GM18505 (cell line): Measurements from ENCODE around the gene TMEM9B.
A peak's percentile ranks its signal among the peaks of the same experiment; 100 is the strongest.
"Not testable (repeated sequence)": the region's sequence is repeated elsewhere in the genome, so short reads cannot be mapped to it uniquely, and the experiment has no call there.

Experiments used
- ATAC-seq: cut with Tn5 transposase; IDR thresholded peaks from one replicate; pipeline ENCODE4 v1.9.1; 2021; ENCODE audit not compliant: unreplicated experiment
- POLR2A ChIP-seq: IDR thresholded peaks from 4 replicates; pipeline ENCODE4 v1.6.1; 2011; ENCODE audit warnings: borderline replicate concordance; ENCODE audit not compliant: insufficient read depth, insufficient read length; ENCODE audit errors: extremely low read depth

Gene TMEM9B

DNA sequence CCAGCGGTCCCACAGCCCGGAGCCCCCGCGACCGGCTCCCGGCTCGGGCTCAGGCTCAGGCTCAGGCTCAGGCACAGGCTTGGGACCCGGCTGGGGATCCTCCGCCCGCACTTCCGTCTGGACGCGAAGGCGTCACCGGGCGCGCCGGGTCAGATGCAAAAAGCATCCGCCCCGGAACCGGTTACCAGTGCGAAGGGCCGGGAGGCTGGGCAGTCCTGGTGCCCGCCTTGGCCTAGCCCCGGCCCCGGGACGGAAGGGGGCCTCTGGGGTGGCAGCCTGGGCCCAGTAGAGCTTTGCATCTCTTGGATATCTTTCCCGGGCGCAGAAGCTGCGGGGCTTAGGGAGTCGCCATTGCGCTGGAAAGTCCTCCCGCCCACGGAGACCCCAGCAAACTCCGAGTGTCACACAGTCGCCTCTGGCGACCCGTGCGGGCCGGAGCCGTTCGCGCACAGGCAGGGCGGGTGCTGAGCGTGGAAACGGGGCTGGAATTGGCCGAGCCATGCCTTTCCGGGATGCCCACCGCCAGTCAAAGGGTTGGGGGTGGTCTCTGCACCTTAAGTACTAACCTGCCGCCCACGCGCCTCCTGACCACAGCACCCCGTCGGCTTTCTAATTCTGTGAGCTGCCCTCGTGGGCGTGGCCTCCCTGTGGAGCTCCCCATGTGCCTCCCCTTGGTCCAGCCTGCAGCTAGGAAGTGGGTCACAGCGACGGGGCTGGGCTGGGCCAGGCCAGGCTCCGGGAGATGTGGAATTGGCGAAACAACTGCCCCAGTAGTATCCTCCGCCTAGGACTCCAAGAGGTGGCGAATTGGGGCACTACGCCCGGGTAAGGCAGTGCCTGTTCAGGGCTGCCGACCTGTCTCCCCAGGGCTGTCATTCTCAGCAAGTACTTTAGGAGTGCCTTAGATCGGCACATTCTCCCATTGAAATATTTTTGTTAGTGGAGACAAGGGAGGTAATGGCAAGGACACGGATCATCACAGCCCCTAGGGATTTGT, at the start of gene TMEM9B:
Gene TMEM9B, minus strand, starts transcription at position 119 of the 997 bp plus-strand sequence. CDS start 129 bp downstream, outside the sequence.
- peak; percentile 73 for ATAC-seq
- TF ChIP-seq POLR2A: peak; percentile 83

DNA sequence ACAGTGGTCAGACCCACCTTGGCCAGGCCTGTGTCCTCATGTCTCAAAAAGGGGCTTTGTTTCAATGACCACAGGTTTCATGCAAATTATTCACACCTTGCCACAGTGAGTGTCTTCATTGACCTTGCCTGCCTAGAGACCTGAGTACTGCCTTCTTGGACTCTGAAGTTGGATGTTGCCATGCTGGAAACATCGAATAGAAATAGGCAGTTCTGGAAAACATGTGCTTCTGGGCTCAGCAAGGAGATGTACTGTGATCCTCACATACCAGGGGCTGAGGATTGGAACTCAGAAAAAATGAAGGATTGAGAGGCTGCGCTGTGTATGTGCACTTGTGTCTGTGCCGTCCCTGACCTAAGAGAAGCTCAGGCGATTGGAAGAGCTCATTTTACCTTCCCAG, 49.1 kb upstream of the TMEM9B start:
- no peak for ATAC-seq
- no peak for TF ChIP-seq POLR2A

DNA sequence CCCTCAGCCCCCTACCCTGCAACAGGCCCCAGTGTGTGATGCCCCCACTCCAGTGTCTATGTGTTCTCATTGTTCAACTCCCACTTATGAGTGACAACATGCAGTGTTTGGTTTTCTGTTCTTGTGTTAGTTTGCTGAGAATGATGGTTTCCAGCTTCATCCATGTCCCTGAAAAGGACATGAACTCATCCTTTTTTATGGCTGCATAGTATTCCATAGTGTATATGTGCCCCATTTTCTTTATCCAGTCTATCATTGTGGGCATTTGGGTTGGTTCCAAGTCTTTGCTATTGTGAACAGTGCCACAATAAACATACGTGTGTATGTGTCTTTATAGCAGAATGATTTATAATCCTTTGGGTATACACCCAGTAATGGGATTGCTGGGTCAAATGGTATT, 45.3 kb upstream of the TMEM9B start:
- not testable (repeated sequence) for ATAC-seq

DNA sequence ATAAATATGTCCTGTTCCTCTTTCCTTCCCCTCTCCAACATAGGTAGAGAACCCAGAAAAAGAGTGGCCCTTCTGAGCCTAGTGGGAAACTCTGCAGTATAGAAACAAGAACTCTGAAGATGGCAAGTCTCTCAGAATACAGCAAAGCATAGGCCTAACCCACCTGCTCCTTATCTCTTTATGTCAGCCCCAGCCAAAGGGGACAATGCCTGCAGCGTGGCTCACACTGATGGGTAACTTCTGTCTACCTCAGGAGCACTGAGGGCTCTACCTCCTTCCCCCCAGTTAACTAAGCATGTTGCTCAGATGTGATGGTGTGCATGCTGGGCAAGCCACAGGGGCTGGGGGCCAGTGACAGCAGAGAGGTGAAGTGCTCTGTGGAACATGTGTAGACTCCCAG, 44.4 kb upstream of the TMEM9B start:
- TF ChIP-seq POLR2A: no peak

DNA sequence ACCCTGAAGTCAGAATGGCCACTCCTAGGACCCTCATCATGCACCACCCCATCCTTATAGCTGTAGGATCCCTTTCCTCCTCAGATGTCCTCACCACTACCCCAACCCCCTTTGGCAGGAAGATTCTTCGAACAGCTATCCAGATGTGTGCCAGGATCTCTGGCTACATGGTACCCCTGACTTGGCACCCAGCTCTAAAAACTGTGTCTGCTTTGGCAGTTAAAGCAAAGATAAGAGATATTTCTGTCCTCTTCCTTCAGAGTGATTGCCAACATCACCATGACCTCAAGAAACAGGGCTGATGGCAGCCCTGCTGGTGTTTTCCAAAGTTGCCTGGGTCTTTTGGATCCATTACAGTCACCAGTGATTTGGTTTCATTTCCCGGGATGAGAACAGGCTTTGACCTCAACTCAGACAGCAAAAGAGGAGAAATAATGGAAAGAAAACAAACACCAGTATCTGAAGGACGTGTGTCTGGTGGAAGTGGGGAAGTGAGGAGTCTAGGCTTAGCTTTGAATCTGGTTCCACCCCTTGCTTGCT, 43.8 kb upstream of the TMEM9B start:
- TF ChIP-seq POLR2A: no peak
- no peak for ATAC-seq

More for the DNA sequence above, 44.4 kb upstream of the TMEM9B start:
- ATAC-seq: no peak

DNA sequence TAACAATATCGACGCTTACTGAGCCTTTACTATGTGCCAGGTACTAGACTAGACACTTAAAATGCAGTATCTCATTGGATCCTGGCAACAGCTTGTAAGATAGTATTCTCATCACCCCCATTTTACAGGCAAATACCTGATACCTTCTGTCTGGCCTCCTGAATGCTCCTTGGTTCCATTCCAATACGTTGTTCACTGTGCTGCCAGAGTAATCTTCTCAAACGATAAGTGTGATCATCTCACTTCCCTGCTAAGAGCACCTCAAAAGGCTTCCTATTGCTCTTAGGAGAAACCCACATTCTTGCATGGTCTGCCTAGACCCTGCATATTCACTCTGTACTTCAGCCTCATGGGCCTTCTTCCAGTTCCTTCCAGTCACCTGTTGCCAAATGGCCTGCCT, 40.8 kb upstream of the TMEM9B start:
- ATAC-seq: no peak
- no peak for TF ChIP-seq POLR2A

DNA sequence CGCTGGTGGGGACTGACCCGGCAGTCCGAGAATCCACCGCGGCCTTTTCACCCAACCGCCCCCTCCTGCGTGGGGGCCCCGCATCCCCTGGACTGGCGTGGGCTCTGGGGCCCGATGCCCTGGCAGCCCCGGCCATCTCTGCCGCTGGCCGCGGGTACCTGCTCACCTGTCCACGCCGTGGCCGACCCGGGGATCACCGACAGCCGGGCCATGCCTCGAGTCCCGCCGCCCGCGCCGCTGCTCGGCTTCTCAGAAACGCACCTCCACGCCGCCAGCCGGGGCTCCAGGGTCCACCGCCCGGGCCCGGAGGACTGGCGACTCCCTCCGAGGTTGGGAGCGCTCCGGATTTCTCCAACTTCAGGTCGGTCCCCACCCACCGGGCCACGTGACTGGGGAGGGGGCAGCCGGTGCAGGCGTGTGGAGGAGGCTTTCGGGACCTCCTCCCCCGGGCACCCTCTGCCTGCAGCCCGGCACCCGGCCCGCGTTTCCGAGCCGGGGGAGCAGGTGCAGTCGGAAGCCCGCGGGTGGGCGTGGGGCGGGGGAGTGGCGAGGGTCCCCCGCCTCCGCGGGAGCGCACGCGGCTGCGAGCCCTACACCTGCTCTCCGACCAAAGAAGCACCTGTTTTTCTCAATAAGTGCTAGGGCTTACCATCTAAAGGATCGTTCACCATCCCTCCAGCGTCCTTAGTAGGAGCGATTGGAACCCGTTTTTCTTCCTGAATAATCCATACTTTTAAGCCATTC, 40.1 kb upstream of the TMEM9B start:
- TF ChIP-seq POLR2A: no peak
- ATAC-seq: peak; percentile 23

DNA sequence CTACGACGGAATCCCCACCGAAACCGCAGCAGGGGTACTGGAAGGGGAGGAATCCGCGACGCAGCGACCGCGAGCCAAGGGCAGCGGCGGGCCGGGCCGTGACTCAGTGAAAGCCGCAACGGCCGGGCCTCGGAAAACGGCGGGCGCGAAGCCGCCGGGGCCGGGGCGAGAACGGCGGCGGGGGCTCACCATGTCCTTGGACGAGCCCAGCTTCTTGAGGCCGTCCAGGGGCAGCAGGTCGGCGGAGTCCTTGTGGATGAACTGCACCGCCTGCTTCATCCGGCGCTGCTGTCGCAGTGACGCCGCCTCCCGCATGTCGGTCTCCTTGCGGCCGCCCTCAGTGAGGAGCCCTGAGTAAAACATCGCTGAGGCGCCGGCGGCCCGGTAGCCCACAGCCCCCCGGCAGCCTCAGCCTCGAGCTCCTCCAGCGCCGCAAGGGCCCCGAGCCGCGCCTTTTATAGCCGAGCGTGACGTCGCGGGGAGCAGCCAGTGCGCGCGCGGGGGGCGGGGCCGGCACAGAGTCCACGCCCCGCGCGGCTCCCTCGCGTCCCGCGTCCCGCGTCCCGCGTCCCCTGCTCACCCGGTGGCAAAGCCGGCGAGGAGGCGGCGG, 39.4 kb upstream of the TMEM9B start, which contains the start of gene NRIP3:
Gene NRIP3, minus strand, starts transcription at position 429 of the 610 bp plus-strand sequence. Its CDS starts 66 bp downstream, at position 363.
- peak; percentile 69 for ATAC-seq
- TF ChIP-seq POLR2A: no peak

DNA sequence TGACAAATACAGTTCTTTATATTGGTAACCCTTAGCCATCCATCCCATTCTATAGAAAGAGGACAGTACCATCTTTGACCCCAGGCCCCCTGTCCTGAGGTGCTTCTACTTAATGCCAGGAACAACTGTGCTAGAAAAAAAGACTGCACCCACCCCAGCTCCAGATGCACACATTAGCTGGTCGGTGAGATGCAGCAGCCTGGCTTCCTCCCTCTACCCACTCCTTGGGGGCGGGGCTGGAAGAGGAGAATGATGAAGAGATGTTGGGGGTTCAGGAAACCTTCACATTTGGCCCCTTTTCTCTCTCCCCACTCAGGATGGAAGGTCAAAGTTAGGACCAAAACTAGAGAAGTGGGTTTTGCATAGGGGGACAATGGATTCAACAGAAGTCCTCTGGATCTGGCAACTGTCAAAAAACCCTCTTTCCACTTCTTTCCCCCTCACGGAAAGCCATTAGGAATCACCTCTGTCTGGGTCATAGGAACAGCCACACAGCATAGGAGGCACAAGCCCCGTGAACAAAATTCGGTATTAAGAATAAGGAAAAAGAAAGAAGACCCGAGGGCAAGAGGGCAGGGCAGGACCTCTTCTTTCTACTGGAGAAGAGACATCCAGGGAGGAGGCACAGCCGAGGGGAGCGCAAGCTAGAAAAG, 38.8 kb upstream of the TMEM9B start:
- no peak for TF ChIP-seq POLR2A
- ATAC-seq: no peak

DNA sequence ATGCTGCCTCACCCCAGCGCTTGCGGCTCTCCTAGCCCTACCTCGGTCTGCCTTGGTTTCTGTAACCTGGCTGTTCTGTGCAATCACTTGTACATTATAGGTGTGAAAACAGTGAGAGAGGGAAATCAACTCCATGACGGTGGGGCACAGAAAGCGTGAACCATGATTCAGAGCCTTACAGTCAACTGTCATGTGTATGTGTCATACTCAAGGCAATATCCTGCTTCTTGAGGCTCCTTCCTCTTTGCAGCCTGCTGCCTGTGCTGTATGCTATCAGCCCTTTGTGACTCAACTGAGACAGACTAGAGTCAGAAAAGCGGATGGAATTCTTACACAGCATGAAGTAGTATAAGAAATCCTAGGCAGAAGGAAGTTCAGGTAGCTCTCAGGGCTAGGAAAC, 37.5 kb upstream of the TMEM9B start:
- no peak for ATAC-seq
- no peak for TF ChIP-seq POLR2A

DNA sequence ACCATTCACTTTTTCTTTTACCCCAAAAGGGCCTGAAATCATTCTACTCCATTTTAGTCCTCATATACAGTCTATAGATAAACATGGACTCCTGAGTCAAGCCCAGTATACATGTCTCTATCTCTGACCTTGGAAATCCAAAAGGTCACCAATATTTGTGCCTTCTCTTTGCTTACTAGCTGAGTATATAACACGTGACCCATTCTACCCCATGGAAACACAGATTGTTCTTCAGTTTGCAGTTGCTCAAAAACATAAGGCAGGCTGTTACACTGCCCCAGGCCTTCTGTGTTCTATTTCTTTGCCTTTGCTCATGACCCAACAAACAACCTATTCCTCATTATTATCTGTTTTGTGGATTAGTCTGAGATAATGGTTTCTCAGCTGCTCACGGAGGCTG, 33.8 kb upstream of the TMEM9B start:
- no peak for ATAC-seq
- TF ChIP-seq POLR2A: no peak

DNA sequence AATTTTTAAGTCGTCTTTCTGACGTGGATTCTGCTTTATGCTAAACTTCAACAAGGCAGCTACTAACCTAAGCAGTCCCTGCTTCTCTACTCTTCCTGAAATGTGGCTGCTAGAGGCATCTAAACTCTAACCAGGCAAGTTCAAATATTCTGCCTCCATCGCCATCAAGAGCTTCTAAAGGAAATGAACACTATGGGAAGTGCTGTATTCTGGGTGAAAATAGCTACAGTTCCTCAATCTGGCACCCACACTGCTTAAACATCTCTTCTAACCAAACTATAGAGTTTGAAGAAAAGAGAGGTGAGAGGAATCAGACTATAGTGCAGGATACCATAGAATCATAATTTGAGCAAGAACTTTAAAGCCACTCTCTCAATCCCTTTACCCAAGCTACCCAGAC, 33.2 kb upstream of the TMEM9B start:
- TF ChIP-seq POLR2A: no peak
- ATAC-seq: no peak
